Neural crest cell (in vitro differentiated cells): ENCODE results near the gene SDR42E2. TPM values are rescaled to one million over a fixed set of nuclear protein-coding genes. Genes with fewer than 3 reads are reported as not detected.
"Not testable (repeated sequence)": the region's sequence is repeated elsewhere in the genome, so short reads cannot be mapped to it uniquely, and the experiment has no call there.

ENCODE experiments used
- DNase-seq: peaks from one replicate; pipeline ENCODE4 v3.0.0; 2021; ENCODE audit warnings: low read depth, mixed read lengths, low spot score
- H3K27ac Mint-ChIP-seq: one replicate; pipeline ENCODE4 v1.8.0; 2021; ENCODE audit warnings: mild to moderate bottlenecking, mixed read lengths; ENCODE audit not compliant: unreplicated experiment
- H3K27me3 Mint-ChIP-seq: 2 replicates; pipeline ENCODE4 v1.8.0; 2021; ENCODE audit warnings: low read depth, mild to moderate bottlenecking, mixed read lengths
- H3K36me3 Mint-ChIP-seq: 2 replicates; pipeline ENCODE4 v1.8.0; 2021; ENCODE audit warnings: low read depth, mild to moderate bottlenecking, mixed read lengths
- H3K4me1 Mint-ChIP-seq: 2 replicates; pipeline ENCODE4 v1.8.0; 2021; ENCODE audit warnings: mixed read lengths
- H3K4me3 Mint-ChIP-seq: one replicate; pipeline ENCODE4 v1.8.0; 2021; ENCODE audit warnings: mild to moderate bottlenecking, mixed read lengths
- H3K9me3 Mint-ChIP-seq: 2 replicates; pipeline ENCODE4 v1.8.0; 2021; ENCODE audit warnings: mixed read lengths
- total RNA-seq: library from RNA; stranded (reverse); gene quantifications from 2 replicates; pipeline ENCODE4 v1.2.1, GENCODE V29; 2021
- TF ChIP-seq, protein P1 (sequence below): fragments of 200-600 bp; sonication (generic); conservative IDR thresholded peaks from 2 replicates; pipeline ENCODE4 v1.5.0; 2021; ENCODE audit warnings: antibody characterized with exemption, mild to moderate bottlenecking

SDR42E2 gene
- total RNA-seq, 1 donor from 2014 or later, result not detected

DNA sequence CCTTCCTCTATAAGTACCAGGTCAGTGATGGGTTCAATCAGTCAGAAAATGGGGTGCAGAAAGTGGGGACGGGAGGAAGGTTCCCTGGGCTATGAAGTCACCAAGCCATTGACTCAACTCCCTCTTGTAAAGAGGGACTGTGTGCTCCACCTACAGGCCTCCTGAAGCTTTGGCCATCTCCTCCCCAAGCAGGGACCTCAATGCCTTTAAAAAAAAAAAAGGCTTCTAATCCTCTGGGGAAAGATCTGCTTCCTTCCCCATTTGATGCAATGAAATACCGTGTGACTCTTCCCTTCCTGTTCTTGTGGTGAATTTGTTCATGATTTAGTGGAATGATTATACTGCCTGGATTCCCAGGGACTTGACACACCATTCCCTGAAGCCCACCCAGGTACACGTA is 39.2 kb upstream of the SDR42E2 start:
- TF ChIP-seq, protein P1, sequence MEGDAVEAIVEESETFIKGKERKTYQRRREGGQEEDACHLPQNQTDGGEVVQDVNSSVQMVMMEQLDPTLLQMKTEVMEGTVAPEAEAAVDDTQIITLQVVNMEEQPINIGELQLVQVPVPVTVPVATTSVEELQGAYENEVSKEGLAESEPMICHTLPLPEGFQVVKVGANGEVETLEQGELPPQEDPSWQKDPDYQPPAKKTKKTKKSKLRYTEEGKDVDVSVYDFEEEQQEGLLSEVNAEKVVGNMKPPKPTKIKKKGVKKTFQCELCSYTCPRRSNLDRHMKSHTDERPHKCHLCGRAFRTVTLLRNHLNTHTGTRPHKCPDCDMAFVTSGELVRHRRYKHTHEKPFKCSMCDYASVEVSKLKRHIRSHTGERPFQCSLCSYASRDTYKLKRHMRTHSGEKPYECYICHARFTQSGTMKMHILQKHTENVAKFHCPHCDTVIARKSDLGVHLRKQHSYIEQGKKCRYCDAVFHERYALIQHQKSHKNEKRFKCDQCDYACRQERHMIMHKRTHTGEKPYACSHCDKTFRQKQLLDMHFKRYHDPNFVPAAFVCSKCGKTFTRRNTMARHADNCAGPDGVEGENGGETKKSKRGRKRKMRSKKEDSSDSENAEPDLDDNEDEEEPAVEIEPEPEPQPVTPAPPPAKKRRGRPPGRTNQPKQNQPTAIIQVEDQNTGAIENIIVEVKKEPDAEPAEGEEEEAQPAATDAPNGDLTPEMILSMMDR, result no peak
- no peaks in the 10 kb centered on the region for H3K9me3 Mint-ChIP-seq
- H3K36me3 Mint-ChIP-seq, result no peaks in the 10 kb centered on the region
- H3K4me3 Mint-ChIP-seq, result no peak overlapping the region
- no peak for DNase-seq
- peaks cover 32% of the 10 kb centered on the region for H3K27me3 Mint-ChIP-seq
- H3K4me1 Mint-ChIP-seq, result no peaks in the 10 kb centered on the region
- no peak overlapping the region for H3K27ac Mint-ChIP-seq

- DNase-seq, result no peak
- Mint-ChIP-seq H3K4me1 (no peaks in the 10 kb centered on the region), H3K4me3 (no peak overlapping the region), H3K36me3 (no peaks in the 10 kb centered on the region), H3K9me3 (no peaks in the 10 kb centered on the region), H3K27me3 (peaks cover 33% of the 10 kb centered on the region), H3K27ac (no peak overlapping the region)
- TF ChIP-seq, protein P1, result no peak
Observed at GRCh38 chr16:22123759-22124490, 38.4 kb upstream of the SDR42E2 start.

- H3K4me3 Mint-ChIP-seq, result no peak overlapping the region
- no peak overlapping the region for H3K27ac Mint-ChIP-seq
- no peaks in the 10 kb centered on the region for H3K36me3 Mint-ChIP-seq
- H3K27me3 Mint-ChIP-seq, result peaks cover 36% of the 10 kb centered on the region
- TF ChIP-seq, protein P1, result no peak
- no peaks in the 10 kb centered on the region for H3K4me1 Mint-ChIP-seq
- no peaks in the 10 kb centered on the region for H3K9me3 Mint-ChIP-seq
- no peak for DNase-seq
Observed at GRCh38 chr16:22124583-22125284, 37.6 kb upstream of the SDR42E2 start.

DNA sequence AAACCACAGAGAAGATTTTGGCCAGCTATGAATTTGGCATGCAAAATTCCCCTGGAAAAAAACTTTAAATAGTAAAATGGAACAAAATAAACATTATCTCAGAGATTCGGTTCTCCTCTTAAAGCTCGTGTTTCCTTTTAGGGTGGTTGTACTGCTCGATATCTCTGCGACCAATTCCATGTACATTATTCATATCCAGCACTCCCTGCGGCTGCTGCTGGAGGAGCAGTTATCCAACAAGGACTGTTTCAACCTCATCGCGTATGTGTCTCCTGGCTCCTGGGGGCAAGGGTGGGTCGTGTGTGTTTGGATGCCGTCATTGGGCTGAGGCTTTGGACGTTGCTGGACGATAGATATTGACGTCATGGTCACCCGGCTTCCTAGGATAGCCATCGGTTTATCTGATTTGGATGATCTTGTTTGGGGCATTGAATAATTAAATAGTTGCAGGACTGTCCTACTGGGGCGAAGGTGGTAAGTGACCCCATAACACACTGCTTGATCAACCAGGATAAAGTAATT is 36.2 kb upstream of the SDR42E2 start:
- TF ChIP-seq, protein P1, result no peak
- Mint-ChIP-seq H3K4me3 (no peak overlapping the region), H3K27me3 (peaks cover 34% of the 10 kb centered on the region), H3K4me1 (no peaks in the 10 kb centered on the region), H3K36me3 (no peaks in the 10 kb centered on the region), H3K27ac (no peak overlapping the region), H3K9me3 (no peaks in the 10 kb centered on the region)
- no peak for DNase-seq

GRCh38 chr16:22128537-22128936 is 33.8 kb upstream of the SDR42E2 start:
- not testable (repeated sequence) for H3K4me3 Mint-ChIP-seq, H3K36me3 Mint-ChIP-seq, H3K9me3 Mint-ChIP-seq, H3K4me1 Mint-ChIP-seq, DNase-seq, H3K27ac Mint-ChIP-seq
- H3K27me3 Mint-ChIP-seq, result peaks cover 19% of the 10 kb centered on the region

- no peak overlapping the region for H3K27ac Mint-ChIP-seq
Observed at GRCh38 chr16:22130528-22130927, 31.8 kb upstream of the SDR42E2 start.

More at GRCh38 chr16:22130528-22130927, 31.8 kb upstream of the SDR42E2 start:
- TF ChIP-seq, protein P1, result no peak
- H3K4me1 Mint-ChIP-seq, result no peaks in the 10 kb centered on the region
- no peak overlapping the region for H3K4me3 Mint-ChIP-seq
- no peaks in the 10 kb centered on the region for H3K36me3 Mint-ChIP-seq
- peaks cover 18% of the 10 kb centered on the region for H3K27me3 Mint-ChIP-seq
- no peaks in the 10 kb centered on the region for H3K9me3 Mint-ChIP-seq
- no peak for DNase-seq
